Right renal cortex interstitium (tissue), 3 donors: ENCODE measurements around the gene SRR. TPM values are rescaled to one million over a fixed set of nuclear protein-coding genes. Genes with fewer than 3 reads are reported as not detected.
A peak's percentile ranks its signal among the peaks of the same experiment; 100 is the strongest.
"Not testable (repeated sequence)": the region's sequence is repeated elsewhere in the genome, so short reads cannot be mapped to it uniquely, and the experiment has no call there.

Experiments
- DNase-seq, 3 donors: peaks; one replicate each; pipeline ENCODE4 v3.0.0-alpha.2; 2013; ENCODE audit warnings: low read depth in 3 of 3, low spot score in 2 of 3
- polyA plus RNA-seq, 3 donors: library from polyadenylated mRNA; unstranded; fragments of 120-200 nt; gene quantifications; one replicate each; pipeline ENCODE4 v1.2.1, GENCODE V29; 2013; ENCODE audit not compliant: insufficient read length in 3 of 3

The SRR gene
- polyA plus RNA-seq, 3 donors, result 24.8 to 28.4 (median 26.0) TPM

GRCh38 chr17:2289878-2290478 lies 13.8 kb upstream of the SRR start:
- no peak for DNase-seq

GRCh38 chr17:2292100-2292499 lies 11.7 kb upstream of the SRR start:
- no peak for DNase-seq

- no peak for DNase-seq
Observed at GRCh38 chr17:2295575-2295974, 8.2 kb upstream of the SRR start.

DNA sequence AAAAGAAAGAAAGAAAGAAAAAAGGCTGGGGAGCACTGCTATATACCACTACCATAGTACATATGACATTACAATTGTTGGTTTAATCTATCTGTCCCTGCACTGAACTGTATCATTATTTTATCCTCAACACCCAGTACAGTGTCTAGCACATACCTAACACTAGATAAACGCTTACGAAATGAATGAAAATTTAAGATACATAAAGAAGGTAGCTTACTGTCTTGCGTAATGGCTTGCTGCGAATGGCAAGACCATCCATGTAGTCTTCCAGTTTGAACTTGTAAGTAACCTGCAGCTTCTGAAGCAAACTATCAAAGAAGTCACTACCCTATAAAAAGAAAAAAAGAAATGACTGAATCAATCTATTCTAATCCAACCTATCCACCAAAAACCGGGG lies 6.7 kb upstream of the SRR start:
- no peak for DNase-seq

- no peak for DNase-seq
Observed at GRCh38 chr17:2299136-2299535, 4.6 kb upstream of the SRR start.

GRCh38 chr17:2299756-2300155 lies 4.0 kb upstream of the SRR start:
- no peak for DNase-seq

DNA sequence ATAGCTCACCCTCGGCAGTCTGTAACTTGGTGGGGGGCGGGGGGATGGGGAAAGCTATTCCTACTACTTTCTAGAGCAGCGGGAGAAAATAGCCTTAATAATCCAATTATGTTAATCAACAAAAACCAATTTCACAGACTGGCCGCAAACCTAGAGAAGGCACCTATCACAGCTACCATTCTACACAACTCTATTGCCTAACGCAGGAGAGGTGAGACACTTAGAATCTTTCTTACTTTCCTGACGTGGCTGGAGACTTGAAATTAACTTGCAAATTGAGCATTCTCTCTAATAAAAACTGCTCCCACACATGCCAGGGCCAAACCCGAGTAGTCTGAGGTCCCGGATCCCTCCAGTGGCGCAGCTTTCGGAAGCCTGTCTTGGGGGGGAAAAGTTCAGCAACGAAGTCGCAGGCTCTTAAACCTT lies 959 bp upstream of the SRR start:
- DNase-seq, result peak; percentile 4 to 20 (median 5)

GRCh38 chr17:2304931-2305330 lies 1.2 kb downstream of the SRR start:
- no peak for DNase-seq

GRCh38 chr17:2309338-2310154 lies 5.8 kb downstream of the SRR start:
- DNase-seq, result peak in 1 of 3 donors; percentile 8

DNA sequence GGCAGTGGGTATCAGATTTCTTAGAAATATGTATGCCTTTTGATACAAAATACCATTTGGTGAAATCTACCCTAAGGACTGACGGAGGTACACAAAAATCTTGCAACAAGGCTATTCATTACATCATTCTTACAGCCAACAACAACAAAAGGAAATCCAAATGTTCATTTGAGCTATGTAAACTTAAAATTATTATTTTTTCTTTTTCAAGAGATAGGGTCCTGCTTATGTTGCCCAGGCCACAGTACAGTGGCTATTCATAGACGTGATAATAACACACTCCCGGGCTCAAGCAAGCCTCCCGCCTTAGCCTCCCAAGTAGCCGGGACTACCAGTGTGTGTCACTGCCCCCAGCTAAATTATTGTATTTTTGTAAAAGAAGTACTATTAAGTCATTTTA lies 9.0 kb downstream of the SRR start:
- DNase-seq, result no peak

DNA sequence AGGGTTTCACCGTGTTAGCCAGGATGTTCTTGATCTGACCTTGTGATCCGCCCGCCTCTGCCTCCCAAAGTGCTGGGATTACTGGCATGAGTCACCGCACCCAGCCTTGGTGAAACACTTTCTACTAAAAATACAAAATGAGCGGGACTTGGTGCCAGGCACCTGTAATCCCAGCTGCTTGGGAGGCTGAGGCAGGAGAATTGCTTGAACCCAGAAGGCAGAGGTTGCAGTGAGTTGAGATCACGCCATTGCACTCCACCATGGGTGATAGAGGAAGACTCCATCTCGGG lies 13.1 kb downstream of the SRR start:
- DNase-seq, result not testable (repeated sequence)

- DNase-seq, result no peak
Observed at GRCh38 chr17:2317796-2318195, 14.0 kb downstream of the SRR start.

DNA sequence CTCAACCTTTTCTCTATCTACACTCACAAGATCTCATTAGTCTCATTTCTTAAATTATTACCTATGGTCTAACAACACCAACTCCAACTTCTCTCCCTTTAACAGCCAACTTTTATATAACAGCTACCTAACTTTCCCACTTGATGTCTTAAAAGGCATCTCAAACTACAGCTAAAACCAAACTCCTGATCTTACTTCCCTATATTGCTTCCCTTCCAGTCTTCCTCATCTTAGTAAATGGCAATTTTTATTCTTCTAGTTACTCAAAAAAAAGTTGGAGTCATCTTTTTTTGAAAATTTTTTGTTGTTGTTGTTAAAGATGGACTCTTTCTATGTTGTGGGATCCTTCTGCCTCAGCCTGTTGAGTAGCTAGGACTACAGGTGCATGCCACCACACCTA lies 15.3 kb downstream of the SRR start:
- DNase-seq, result no peak

- no peak for DNase-seq
Observed at GRCh38 chr17:2321399-2321798, 17.6 kb downstream of the SRR start.

DNA sequence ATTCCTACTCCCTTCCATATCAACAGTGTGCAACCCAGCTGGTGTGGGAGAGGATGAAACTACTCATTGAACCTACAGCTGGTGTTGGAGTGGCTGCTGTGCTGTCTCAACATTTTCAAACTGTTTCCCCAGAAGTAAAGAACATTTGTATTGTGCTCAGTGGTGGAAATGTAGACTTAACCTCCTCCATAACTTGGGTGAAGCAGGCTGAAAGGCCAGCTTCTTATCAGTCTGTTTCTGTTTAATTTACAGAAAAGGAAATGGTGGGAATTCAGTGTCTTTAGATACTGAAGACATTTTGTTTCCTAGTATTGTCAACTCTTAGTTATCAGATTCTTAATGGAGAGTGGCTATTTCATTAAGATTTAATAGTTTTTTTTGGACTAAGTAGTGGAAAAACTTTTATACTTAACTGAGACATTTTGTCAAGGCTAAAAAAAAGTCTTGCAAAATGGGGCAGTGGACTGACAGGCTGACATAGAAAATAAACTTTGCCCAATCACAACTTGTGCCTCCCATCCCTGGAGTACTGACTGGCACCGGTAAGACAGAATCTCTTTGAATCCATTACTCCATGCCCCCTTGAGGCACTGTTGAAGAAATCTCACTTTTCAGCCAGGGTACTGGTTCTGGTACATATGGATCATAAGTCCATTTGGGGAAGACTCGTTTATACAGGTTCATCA lies 20.0 kb downstream of the SRR start:
- DNase-seq, result no peak

DNA sequence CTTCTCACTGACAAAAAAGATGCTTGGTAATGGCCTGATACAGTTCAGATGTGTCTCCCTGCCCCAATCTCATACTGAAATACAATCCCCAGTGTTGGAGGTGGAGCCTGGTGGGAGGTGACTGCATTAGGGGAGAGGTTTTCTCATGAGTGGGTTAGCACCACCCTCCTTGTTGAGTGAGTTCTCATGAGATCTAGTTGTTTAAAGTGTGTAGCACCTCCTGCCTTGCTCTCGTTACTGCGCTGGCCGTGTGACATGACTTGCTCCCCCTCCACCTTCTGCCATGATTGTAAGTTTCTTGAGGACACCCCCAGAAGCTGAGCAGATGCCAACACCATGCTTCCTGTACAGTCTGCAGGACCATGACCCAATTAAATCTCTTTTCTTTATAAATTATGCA lies 27.6 kb downstream of the SRR start:
- DNase-seq, result no peak

- DNase-seq, result no peak
Observed at GRCh38 chr17:2335726-2336214, 32.0 kb downstream of the SRR start.

- DNase-seq, result peak; percentile 64 to 86 (median 83)
Observed at GRCh38 chr17:2336215-2336851, 32.6 kb downstream of the SRR start, which contains the start of gene TSR1. Gene TSR1, minus strand, starts transcription at chr17:2336457. Its CDS starts 30 bp downstream, at chr17:2336427.

DNA sequence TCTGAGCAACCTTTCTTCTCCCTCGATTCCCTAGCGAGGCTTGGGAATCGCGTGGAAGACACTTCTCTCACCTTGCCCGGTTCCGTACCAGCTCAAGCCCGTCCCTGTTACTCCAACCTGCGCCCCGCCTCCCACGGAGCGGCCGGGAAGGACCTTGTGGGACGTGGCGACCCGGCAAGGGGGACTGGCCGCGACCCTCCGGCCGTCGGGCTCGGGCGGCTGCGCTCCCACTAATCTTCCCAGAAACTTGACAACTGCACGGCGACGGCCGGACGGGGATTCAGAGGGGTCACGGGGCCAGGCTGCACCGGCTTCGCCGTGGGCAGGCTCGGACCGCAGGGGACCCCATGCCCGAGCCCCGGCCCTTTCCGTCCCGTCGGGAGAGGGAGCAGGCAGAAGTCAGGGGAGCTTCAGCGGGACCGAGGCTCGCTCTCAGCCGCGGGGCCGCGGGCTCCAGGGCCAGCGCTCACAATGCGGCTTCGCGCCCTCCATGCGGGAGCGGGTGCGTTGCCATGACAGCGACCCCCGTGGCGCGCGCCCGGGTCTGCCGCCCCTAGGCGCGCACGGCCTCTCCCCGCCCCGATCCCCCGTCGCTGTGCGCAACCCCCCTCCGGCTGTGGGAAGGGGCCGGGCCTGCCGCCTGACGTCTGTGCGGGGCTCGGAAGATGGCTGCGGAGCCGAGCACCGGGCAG lies 33.2 kb downstream of the SRR start, which contains the start of gene SGSM2:
TSS of gene SGSM2 (plus strand) at position 650 of the 692 bp plus-strand sequence. CDS start 188 bp downstream, outside the sequence.
- no peak for DNase-seq

DNA sequence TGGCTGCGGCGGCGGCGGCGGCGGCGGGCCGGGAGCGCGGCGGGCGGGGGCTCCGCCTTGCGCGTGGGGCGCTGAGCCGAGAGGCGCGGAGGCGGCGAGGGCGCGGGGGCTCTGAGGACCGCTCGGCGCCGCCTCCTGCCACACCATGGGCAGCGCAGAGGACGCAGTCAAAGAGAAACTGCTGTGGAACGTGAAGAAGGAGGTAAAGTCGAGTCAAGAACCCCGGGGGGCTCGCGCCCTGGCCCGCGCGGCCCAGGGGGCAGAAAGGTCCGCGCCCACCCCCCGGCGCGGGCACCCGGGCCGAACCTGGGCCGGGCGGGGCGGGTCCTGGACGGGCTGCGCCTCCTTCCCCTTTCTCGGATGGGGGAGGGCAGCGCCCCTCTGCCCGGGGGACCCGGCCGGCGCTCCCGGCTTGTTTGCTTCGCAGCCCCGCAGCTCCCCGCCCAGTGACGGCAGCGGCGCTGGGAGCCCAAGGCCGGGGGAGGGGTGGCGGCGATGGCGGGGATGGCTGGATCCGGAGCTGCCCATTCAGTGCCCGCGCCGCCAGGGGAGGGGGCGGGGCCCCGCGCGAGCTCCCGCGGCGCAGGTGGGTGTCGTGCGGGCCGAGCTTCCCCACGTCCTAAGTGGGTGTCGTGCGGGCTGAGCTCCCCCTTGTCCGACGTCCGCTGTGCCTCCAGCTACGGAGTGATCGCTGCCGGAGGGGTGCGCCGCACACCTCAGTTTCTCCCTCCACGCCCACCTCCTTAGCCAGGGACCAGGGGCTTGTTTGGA lies 34.0 kb downstream of the SRR start:
- DNase-seq, result no peak
